ES-I3 (cell line): Measurements from ENCODE around the gene ASS1.

Source experiments
- H3K36me3 ChIP-seq: 2 replicates; pipeline ENCODE4 v1.6.1; 2013; ENCODE audit warnings: mild to moderate bottlenecking, low read length, control low read depth, moderate library complexity; ENCODE audit not compliant: insufficient read depth
- H3K4me1 ChIP-seq: 2 replicates; pipeline ENCODE4 v1.6.1; 2013; ENCODE audit warnings: mild to moderate bottlenecking, control low read depth, low read length; ENCODE audit not compliant: insufficient read depth
- H3K9ac ChIP-seq: 2 replicates; pipeline ENCODE4 v1.6.1; 2013; ENCODE audit warnings: low read depth, mild to moderate bottlenecking, low read length, moderate library complexity
- H3K9me3 ChIP-seq: 2 replicates; pipeline ENCODE4 v1.6.1; 2013; ENCODE audit warnings: mild to moderate bottlenecking, low read length, moderate library complexity; ENCODE audit not compliant: control insufficient read depth, insufficient read depth

ASS1 gene

GRCh38 chr9:130473566-130473965, 28.8 kb downstream of the ASS1 start:
- no peaks in the 10 kb centered on the region for H3K9me3 ChIP-seq
- H3K36me3 ChIP-seq: no peaks in the 10 kb centered on the region
- no peak overlapping the region for H3K9ac ChIP-seq
- peaks cover 17% of the 10 kb centered on the region for H3K4me1 ChIP-seq

- H3K9ac ChIP-seq: no peak overlapping the region
- H3K4me1 ChIP-seq: peaks cover 17% of the 10 kb centered on the region
- no peaks in the 10 kb centered on the region for H3K36me3 ChIP-seq
- H3K9me3 ChIP-seq: no peaks in the 10 kb centered on the region
Observed at GRCh38 chr9:130474106-130474505, 29.3 kb downstream of the ASS1 start.

- Histone ChIP-seq H3K4me1 (peaks cover 17% of the 10 kb centered on the region), H3K36me3 (no peaks in the 10 kb centered on the region), H3K9ac (no peak overlapping the region), H3K9me3 (no peaks in the 10 kb centered on the region)
Observed at GRCh38 chr9:130476151-130476730, 31.5 kb downstream of the ASS1 start.

- H3K4me1 ChIP-seq: peaks cover 21% of the 10 kb centered on the region
- no peaks in the 10 kb centered on the region for H3K36me3 ChIP-seq
- no peak overlapping the region for H3K9ac ChIP-seq
- no peaks in the 10 kb centered on the region for H3K9me3 ChIP-seq
Observed at GRCh38 chr9:130477564-130477963, 32.8 kb downstream of the ASS1 start.

GRCh38 chr9:130478152-130478551, 33.4 kb downstream of the ASS1 start:
- Histone ChIP-seq H3K9ac (no peak overlapping the region), H3K36me3 (no peaks in the 10 kb centered on the region), H3K9me3 (no peaks in the 10 kb centered on the region), H3K4me1 (peaks cover 26% of the 10 kb centered on the region)

- no peaks in the 10 kb centered on the region for H3K36me3 ChIP-seq
Observed at GRCh38 chr9:130478736-130479575, 34.2 kb downstream of the ASS1 start.

GRCh38 chr9:130479587-130479986, 34.8 kb downstream of the ASS1 start:
- Histone ChIP-seq H3K9me3 (no peaks in the 10 kb centered on the region), H3K4me1 (peaks cover 14% of the 10 kb centered on the region), H3K9ac (no peak overlapping the region), H3K36me3 (no peaks in the 10 kb centered on the region)

More at GRCh38 chr9:130478736-130479575, 34.2 kb downstream of the ASS1 start:
- Histone ChIP-seq H3K9ac (no peak overlapping the region), H3K9me3 (no peaks in the 10 kb centered on the region), H3K4me1 (peaks cover 21% of the 10 kb centered on the region)

- Histone ChIP-seq H3K4me1 (peaks cover 9% of the 10 kb centered on the region; the same call in 1 of the 2 replicates), H3K36me3 (no peaks in the 10 kb centered on the region), H3K9ac (no peak overlapping the region), H3K9me3 (no peaks in the 10 kb centered on the region)
Observed at GRCh38 chr9:130480673-130481072, 35.9 kb downstream of the ASS1 start.

- H3K4me1 ChIP-seq: peaks cover 9% of the 10 kb centered on the region; the same call in 1 of the 2 replicates
- H3K9me3 ChIP-seq: no peaks in the 10 kb centered on the region
- H3K36me3 ChIP-seq: no peaks in the 10 kb centered on the region
- no peak overlapping the region for H3K9ac ChIP-seq
Observed at GRCh38 chr9:130482463-130482862, 37.7 kb downstream of the ASS1 start.

- no peaks in the 10 kb centered on the region for H3K9me3 ChIP-seq
- H3K36me3 ChIP-seq: no peaks in the 10 kb centered on the region
- H3K9ac ChIP-seq: no peak overlapping the region
- peaks cover 9% of the 10 kb centered on the region; the same call in 1 of the 2 replicates for H3K4me1 ChIP-seq
Observed at GRCh38 chr9:130483371-130483971, 38.7 kb downstream of the ASS1 start.

- no peak overlapping the region for H3K9ac ChIP-seq
- no peaks in the 10 kb centered on the region for H3K36me3 ChIP-seq
- H3K9me3 ChIP-seq: no peaks in the 10 kb centered on the region
- H3K4me1 ChIP-seq: peaks cover 9% of the 10 kb centered on the region; the same call in 1 of the 2 replicates
Observed at GRCh38 chr9:130484362-130485072, 39.8 kb downstream of the ASS1 start.

GRCh38 chr9:130486103-130486502, 41.3 kb downstream of the ASS1 start:
- Histone ChIP-seq H3K9me3 (no peaks in the 10 kb centered on the region), H3K4me1 (0 out of 2 replicates have a peak, but pooled peaks cover 9% of the 10 kb centered on the region), H3K36me3 (no peaks in the 10 kb centered on the region), H3K9ac (no peak overlapping the region)

GRCh38 chr9:130487500-130487899, 42.7 kb downstream of the ASS1 start:
- Histone ChIP-seq H3K9ac (no peak overlapping the region), H3K4me1 (0 out of 2 replicates have a peak, but pooled peaks cover 6% of the 10 kb centered on the region), H3K36me3 (no peaks in the 10 kb centered on the region), H3K9me3 (no peaks in the 10 kb centered on the region)

GRCh38 chr9:130488621-130489330, 44.0 kb downstream of the ASS1 start:
- no peak overlapping the region for H3K9ac ChIP-seq
- H3K36me3 ChIP-seq: no peaks in the 10 kb centered on the region
- H3K9me3 ChIP-seq: no peaks in the 10 kb centered on the region
- H3K4me1 ChIP-seq: no peaks in the 10 kb centered on the region
